GM12878 (cell line): Measurements from ENCODE around the gene VAC14. TPM values are rescaled to one million over a fixed set of nuclear protein-coding genes. Genes with fewer than 3 reads are reported as not detected.

Experiments used
- ATAC-seq: fragments of 200-7000 bp; cut with Tn5 transposase; 3 replicates; pipeline ENCODE4 v1.9.1; 2020; ENCODE audit warnings: mild to moderate bottlenecking, moderate library complexity
- BruUV-seq: library from RNA; stranded (reverse); fragments of 400-500 nt; replicated peaks from 2 replicates; lab custom pipeline; 2021; lab: Mats Ljungman, UMichigan
- CTCF ChIA-PET: fragments of 300-600 bp; sonication (Branson Sonifier 250); formaldehyde crosslinking; extraction: SDS; loops from one replicate; lab custom pipeline; 2021; ENCODE audit warnings: inconsistent platforms; lab: Yijun Ruan, JAX
- POLR2A ChIA-PET: fragments of 350-600 bp; formaldehyde crosslinking; extraction: SDS; loops from one replicate; lab custom pipeline; 2021; ENCODE audit warnings: inconsistent platforms; lab: Charles Lee
- RAD21 ChIA-PET: fragments of 300-600 bp; sonication (Branson Sonifier 250); formaldehyde crosslinking; loops from one replicate; lab custom pipeline; 2023; ENCODE audit warnings: antibody characterized with exemption; ENCODE audit not compliant: unreplicated experiment; lab: Charles Lee
- SMC1A ChIA-PET: fragments of 300-600 bp; sonication (Branson Sonifier 250); formaldehyde crosslinking; loops from one replicate; lab custom pipeline; 2023; ENCODE audit not compliant: unreplicated experiment, uncharacterized antibody; lab: Charles Lee
- DNase-seq: peaks from one replicate; pipeline ENCODE4 v3.0.0-alpha.2; 2011; ENCODE audit warnings: low read depth, low spot score
- FAIRE-seq: peaks from 3 replicates; lab custom pipeline; 2011; peaks lifted over from hg19 to GRCh38; lab: Jason Lieb, UNC
- H2AFZ ChIP-seq: 2 replicates; pipeline ENCODE4 v1.6.0; 2011; ENCODE audit warnings: low read depth, low read length, control low read depth; ENCODE audit not compliant: control insufficient read depth
- H3K27ac ChIP-seq: 2 replicates; pipeline ENCODE4 v1.5.1; 2011; ENCODE audit warnings: control low read depth; ENCODE audit not compliant: control insufficient read depth, insufficient read depth
- H3K27me3 ChIP-seq, 2 experiments: replicated peaks in 1 of 2; 2 replicates each; pipeline versions ENCODE4 v1.6.0 to v1.6.1; 2011; ENCODE audit warnings: low read length in 1 of 2; ENCODE audit not compliant: control insufficient read depth in 2 of 2, insufficient read depth in 2 of 2
- H3K36me3 ChIP-seq, 2 experiments: 2 replicates each; pipeline ENCODE4 v1.5.1; 2011; ENCODE audit warnings: low read length in 1 of 2; ENCODE audit not compliant: control insufficient read depth in 2 of 2, insufficient read depth in 2 of 2
- H3K4me1 ChIP-seq: 2 replicates; pipeline ENCODE4 v1.6.1; 2011; ENCODE audit warnings: mild to moderate bottlenecking, low read length, moderate library complexity, mixed read lengths; ENCODE audit not compliant: control insufficient read depth, insufficient read depth
- H3K4me2 ChIP-seq: 2 replicates; pipeline ENCODE4 v1.6.0; 2011; ENCODE audit warnings: control low read depth; ENCODE audit not compliant: control insufficient read depth, insufficient read depth
- H3K4me3 ChIP-seq: fragments of 200-600 bp; sonication (generic); 2 replicates; pipeline ENCODE4 v1.5.1; 2016
- H3K79me2 ChIP-seq: 2 replicates; pipeline ENCODE4 v1.6.0; 2011; ENCODE audit warnings: low read length; ENCODE audit not compliant: control insufficient read depth, insufficient read depth
- H3K9ac ChIP-seq: 2 replicates; pipeline ENCODE4 v1.8.0; 2011; ENCODE audit warnings: low read length, control low read depth, mixed read lengths; ENCODE audit not compliant: control insufficient read depth, insufficient read depth
- H3K9me3 ChIP-seq: replicated peaks from 3 replicates; pipeline ENCODE4 v1.5.1; 2011; ENCODE audit warnings: mild to moderate bottlenecking, low read length; ENCODE audit not compliant: control insufficient read depth, insufficient read depth
- H4K20me1 ChIP-seq: 2 replicates; pipeline ENCODE4 v1.6.0; 2011; ENCODE audit not compliant: control insufficient read depth, insufficient read depth
- SP1 ChIP-seq: IDR thresholded peaks from one replicate; pipeline ENCODE4 v1.6.1; 2011; ENCODE audit warnings: low read depth, low read length
- USF1 ChIP-seq: IDR thresholded peaks from 2 replicates; pipeline ENCODE4 v1.6.1; 2011; ENCODE audit warnings: borderline replicate concordance, low read depth, mild to moderate bottlenecking, moderate library complexity, mixed read lengths, low read length; ENCODE audit not compliant: insufficient read depth; ENCODE audit errors: extremely low read length
- WGBS: methylation state at CpG from one replicate; pipeline ENCODE4 v1.1.6; 2016; ENCODE audit warnings: low lambda C conversion rate; ENCODE audit not compliant: insufficient replicate concordance, insufficient coverage; ENCODE audit errors: missing lambda C conversion rate; 5-methylcytosine and 5-hydroxymethylcytosine counted together
- in situ Hi-C: fragments of 300-500 bp; cut with MboI; formaldehyde crosslinking; loops from 9 replicates; pipeline ENCODE4 v1.14.3; 2018; ENCODE audit warnings: mixed read lengths
- intact Hi-C: fragments of 100-400 bp; cut with micrococcal nuclease; formaldehyde crosslinking; loops from one replicate; pipeline ENCODE4 v1.14.2; 2022; ENCODE audit not compliant: unreplicated experiment
- polyA plus RNA-seq, 11 experiments: library from polyadenylated mRNA; depleted of rRNA in 4 of 11; unstranded in 6 of 11; stranded (reverse) in 5 of 11; fragments of >200 nt; fragmentation: Nextera tagmentation in 4 of 11; fragmentation: Illumina TruSeq in 1 of 11; extraction: Ambion mirVana in 4 of 11; extraction: Trizol in 1 of 11; gene quantifications; 1 replicate in 1 of 11; 2 replicates in 10 of 11; pipeline versions ENCODE4 v1.2.1 to v1.2.3, GENCODE V29; 2011 to 2016; ENCODE audit warnings: inconsistent platforms in 2 of 11, missing spikeins in 2 of 11, low read depth in 1 of 11
- total RNA-seq, 4 experiments: library from RNA; depleted of rRNA in 3 of 4; stranded (reverse); fragments of >200 nt in 3 of 4; fragmentation: Illumina TruSeq in 1 of 4; extraction: Trizol in 1 of 4; gene quantifications; 2 replicates each; pipeline versions ENCODE4 v1.2.1 to v1.2.3, GENCODE V29; 2013 to 2021
- TF ChIP-seq, protein P1 (sequence below): fragments of 450-650 bp; conservative IDR thresholded peaks from 2 replicates; pipeline ENCODE4 v1.6.1; 2017; ENCODE audit warnings: mild to moderate bottlenecking, moderate library complexity
- TF ChIP-seq, protein P2 (sequence below): IDR thresholded peaks from 2 replicates; pipeline ENCODE4 v1.6.1; 2011; ENCODE audit warnings: low read depth, mild to moderate bottlenecking, low read length, moderate library complexity, borderline replicate concordance; ENCODE audit errors: extremely low read depth

VAC14 gene
- total and polyA plus RNA-seq, 10 of the 15 experiments (the other 5 are each of a cell fraction or from before 2014, with no cell fraction given), result 1.3 to 45.5 (median 25.5) TPM

- TF ChIP-seq SP1 (no peak), USF1 (no peak)
- TF ChIP-seq, protein P1, sequence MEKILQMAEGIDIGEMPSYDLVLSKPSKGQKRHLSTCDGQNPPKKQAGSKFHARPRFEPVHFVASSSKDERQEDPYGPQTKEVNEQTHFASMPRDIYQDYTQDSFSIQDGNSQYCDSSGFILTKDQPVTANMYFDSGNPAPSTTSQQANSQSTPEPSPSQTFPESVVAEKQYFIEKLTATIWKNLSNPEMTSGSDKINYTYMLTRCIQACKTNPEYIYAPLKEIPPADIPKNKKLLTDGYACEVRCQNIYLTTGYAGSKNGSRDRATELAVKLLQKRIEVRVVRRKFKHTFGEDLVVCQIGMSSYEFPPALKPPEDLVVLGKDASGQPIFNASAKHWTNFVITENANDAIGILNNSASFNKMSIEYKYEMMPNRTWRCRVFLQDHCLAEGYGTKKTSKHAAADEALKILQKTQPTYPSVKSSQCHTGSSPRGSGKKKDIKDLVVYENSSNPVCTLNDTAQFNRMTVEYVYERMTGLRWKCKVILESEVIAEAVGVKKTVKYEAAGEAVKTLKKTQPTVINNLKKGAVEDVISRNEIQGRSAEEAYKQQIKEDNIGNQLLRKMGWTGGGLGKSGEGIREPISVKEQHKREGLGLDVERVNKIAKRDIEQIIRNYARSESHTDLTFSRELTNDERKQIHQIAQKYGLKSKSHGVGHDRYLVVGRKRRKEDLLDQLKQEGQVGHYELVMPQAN, result no peak
- TF ChIP-seq, protein P2, sequence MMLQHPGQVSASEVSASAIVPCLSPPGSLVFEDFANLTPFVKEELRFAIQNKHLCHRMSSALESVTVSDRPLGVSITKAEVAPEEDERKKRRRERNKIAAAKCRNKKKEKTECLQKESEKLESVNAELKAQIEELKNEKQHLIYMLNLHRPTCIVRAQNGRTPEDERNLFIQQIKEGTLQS, result no peak
- Histone ChIP-seq H2AFZ (no peak overlapping the region), H3K27me3 (no peaks in the 10 kb centered on the region), H3K4me2 (no peak overlapping the region), H3K4me1 (no peaks in the 10 kb centered on the region), H3K9ac (no peak overlapping the region), H3K36me3 (peaks cover 40 to 43% of the 10 kb centered on the region in 2 experiments), H3K79me2 (no peaks in the 10 kb centered on the region), H3K4me3 (no peak overlapping the region), H3K9me3 (peaks cover 2% of the 10 kb centered on the region; the same call in 1 of the 3 replicates), H4K20me1 (no peaks in the 10 kb centered on the region), H3K27ac (no peak overlapping the region)
- 95% methylated on average over 3 of the region's 3 CpGs for WGBS
- ChIA-PET CTCF (no interaction called here), SMC1A (no interaction called here), RAD21 (no interaction called here), POLR2A (no interaction called here)
- in situ Hi-C loops, result no loop called here
- intact Hi-C loops, result no loop called here
- FAIRE-seq (no peak), ATAC-seq (no peak), DNase-seq (no peak)
- no TSS peak for BruUV-seq
Measured at GRCh38 chr16:70782237-70782636, 18.7 kb downstream of the VAC14 start.
